Panc1 (cell line): ENCODE data around the gene FOXR1.

Source experiments
- CTCF ChIP-seq: fragments of 450-650 bp; IDR thresholded peaks from 2 replicates; pipeline ENCODE4 v1.5.1; 2017; ENCODE audit warnings: mild to moderate bottlenecking
- POLR2AphosphoS5 ChIP-seq: IDR thresholded peaks from 2 replicates; pipeline ENCODE4 v1.6.1; 2012; ENCODE audit warnings: mild to moderate bottlenecking, low read depth, low read length, moderate library complexity
- SIN3A ChIP-seq: IDR thresholded peaks from 2 replicates; pipeline ENCODE4 v1.6.1; 2012; ENCODE audit warnings: low read depth, mild to moderate bottlenecking, low read length, moderate library complexity, borderline replicate concordance; ENCODE audit not compliant: insufficient read depth
- TCF7L2 ChIP-seq: IDR thresholded peaks from 2 replicates; pipeline ENCODE4 v1.6.1; 2011; ENCODE audit warnings: mild to moderate bottlenecking, low read depth, low read length, inconsistent platforms

GRCh38 chr11:118971646-118972045, at the start of gene FOXR1:
- TF ChIP-seq CTCF (no peak), SIN3A (no peak), TCF7L2 (no peak), POLR2AphosphoS5 (no peak)
